KMS-11 (cell line): ENCODE measurements around the gene SMG6.

Experiments
- H2AFZ ChIP-seq: fragments of 200-600 bp; sonication (generic); 2 replicates; pipeline ENCODE4 v1.6.1; 2016; ENCODE audit warnings: antibody characterized with exemption, mixed run types, low read depth
- H3K27ac ChIP-seq: fragments of 200-600 bp; sonication (generic); 2 replicates; pipeline ENCODE4 v1.6.1; 2016; ENCODE audit warnings: mild to moderate bottlenecking, mixed run types
- H3K27me3 ChIP-seq: fragments of 200-600 bp; sonication (generic); 2 replicates; pipeline ENCODE4 v1.6.1; 2017; ENCODE audit warnings: mild to moderate bottlenecking, low read depth, mixed run types, moderate library complexity; ENCODE audit not compliant: insufficient read depth
- H3K36me3 ChIP-seq: fragments of 200-600 bp; sonication (generic); 2 replicates; pipeline ENCODE4 v1.6.1; 2017; ENCODE audit warnings: mild to moderate bottlenecking, mixed run types; ENCODE audit not compliant: insufficient read depth
- H3K4me1 ChIP-seq: fragments of 200-600 bp; sonication (generic); 2 replicates; pipeline ENCODE4 v1.6.1; 2016; ENCODE audit warnings: mild to moderate bottlenecking, low read depth, mixed run types; ENCODE audit not compliant: poor library complexity, severe bottlenecking
- H3K4me2 ChIP-seq: fragments of 200-600 bp; sonication (generic); 2 replicates; pipeline ENCODE4 v1.7.0; 2016; ENCODE audit warnings: mild to moderate bottlenecking, mixed run types
- H3K4me3 ChIP-seq: fragments of 200-600 bp; sonication (generic); IDR thresholded peaks from 2 replicates; pipeline ENCODE4 v1.6.1; 2017; ENCODE audit warnings: low read depth, low read length, mixed read lengths; ENCODE audit not compliant: insufficient read depth
- H3K79me2 ChIP-seq: fragments of 200-600 bp; sonication (generic); 2 replicates; pipeline ENCODE4 v1.6.1; 2016; ENCODE audit warnings: low read depth, mixed run types; ENCODE audit not compliant: insufficient read depth
- H3K9ac ChIP-seq: fragments of 200-600 bp; sonication (generic); 2 replicates; pipeline ENCODE4 v1.6.1; 2016; ENCODE audit warnings: mild to moderate bottlenecking, mixed run types
- H4K20me1 ChIP-seq: fragments of 200-600 bp; sonication (generic); 2 replicates; pipeline ENCODE4 v1.6.1; 2016; ENCODE audit warnings: mild to moderate bottlenecking, mixed run types; ENCODE audit not compliant: insufficient read depth
- CTCF ChIP-seq: fragments of 200-600 bp; sonication (generic); conservative IDR thresholded peaks from 2 replicates; pipeline ENCODE4 v1.6.1; 2017; ENCODE audit warnings: low read depth, mild to moderate bottlenecking, antibody characterized with exemption, low read length, moderate library complexity, mixed read lengths

The SMG6 gene

DNA sequence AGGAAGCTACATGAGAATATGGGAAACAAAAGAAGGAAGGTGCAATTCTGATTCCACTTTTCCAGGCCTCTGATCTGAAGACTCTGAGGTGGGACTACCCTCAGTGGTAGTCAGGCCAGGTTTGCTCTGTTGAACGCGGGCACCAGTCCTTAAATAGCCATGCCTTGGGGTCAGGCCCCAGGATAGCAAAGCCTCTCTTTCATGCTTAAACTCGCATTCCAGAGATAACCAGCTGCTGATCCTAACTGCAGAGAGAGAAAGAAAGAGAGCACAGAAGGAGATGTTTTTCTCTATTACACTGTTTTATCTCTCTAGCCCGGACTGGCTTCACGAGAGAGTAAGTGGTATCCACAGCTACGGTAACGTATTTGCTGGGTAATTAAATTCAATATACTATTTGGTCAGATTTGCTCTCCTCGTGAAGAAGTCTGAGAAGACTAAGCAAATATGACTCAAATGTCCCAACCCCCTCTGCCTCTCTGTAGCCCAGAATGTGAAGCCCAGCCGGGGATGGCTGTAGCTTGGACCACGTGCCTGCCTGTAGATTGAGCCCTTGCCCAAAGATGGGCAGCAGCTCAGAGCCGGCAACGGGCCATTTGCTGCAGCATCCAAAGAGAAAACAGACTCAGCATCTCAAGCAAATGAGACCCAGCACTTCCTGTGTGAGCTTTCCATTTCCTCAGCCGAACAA is 122.2 kb downstream of the SMG6 start:
- no peak overlapping the region for H3K4me3 ChIP-seq
- H3K27me3 ChIP-seq: no peaks in the 10 kb centered on the region
- H2AFZ ChIP-seq: no peak overlapping the region
- H3K27ac ChIP-seq: no peak overlapping the region
- no peaks in the 10 kb centered on the region for H3K79me2 ChIP-seq
- TF ChIP-seq CTCF: no peak
- no peaks in the 10 kb centered on the region for H4K20me1 ChIP-seq
- peaks cover 5% of the 10 kb centered on the region for H3K4me1 ChIP-seq
- H3K4me2 ChIP-seq: no peak overlapping the region
- H3K36me3 ChIP-seq: no peaks in the 10 kb centered on the region
- no peak overlapping the region for H3K9ac ChIP-seq

- Histone ChIP-seq H3K27ac (no peak overlapping the region), H2AFZ (no peak overlapping the region), H3K4me2 (no peak overlapping the region), H3K27me3 (no peaks in the 10 kb centered on the region), H3K36me3 (no peaks in the 10 kb centered on the region), H3K4me1 (peaks cover 5% of the 10 kb centered on the region), H3K9ac (no peak overlapping the region), H4K20me1 (no peaks in the 10 kb centered on the region), H3K4me3 (no peak overlapping the region), H3K79me2 (no peaks in the 10 kb centered on the region)
- TF ChIP-seq CTCF: no peak
Measured at GRCh38 chr17:2180768-2181167, 122.8 kb downstream of the SMG6 start.

GRCh38 chr17:2179615-2180295 is 123.8 kb downstream of the SMG6 start:
- H3K36me3 ChIP-seq: no peaks in the 10 kb centered on the region
- H3K9ac ChIP-seq: no peak overlapping the region
- no peaks in the 10 kb centered on the region for H3K27me3 ChIP-seq
- no peak overlapping the region for H2AFZ ChIP-seq
- no peak overlapping the region for H3K4me3 ChIP-seq
- no peak overlapping the region for H3K27ac ChIP-seq
- no peak overlapping the region for H3K4me2 ChIP-seq
- no peaks in the 10 kb centered on the region for H4K20me1 ChIP-seq
- no peaks in the 10 kb centered on the region for H3K79me2 ChIP-seq
- TF ChIP-seq CTCF: no peak
- peaks cover 5% of the 10 kb centered on the region for H3K4me1 ChIP-seq

DNA sequence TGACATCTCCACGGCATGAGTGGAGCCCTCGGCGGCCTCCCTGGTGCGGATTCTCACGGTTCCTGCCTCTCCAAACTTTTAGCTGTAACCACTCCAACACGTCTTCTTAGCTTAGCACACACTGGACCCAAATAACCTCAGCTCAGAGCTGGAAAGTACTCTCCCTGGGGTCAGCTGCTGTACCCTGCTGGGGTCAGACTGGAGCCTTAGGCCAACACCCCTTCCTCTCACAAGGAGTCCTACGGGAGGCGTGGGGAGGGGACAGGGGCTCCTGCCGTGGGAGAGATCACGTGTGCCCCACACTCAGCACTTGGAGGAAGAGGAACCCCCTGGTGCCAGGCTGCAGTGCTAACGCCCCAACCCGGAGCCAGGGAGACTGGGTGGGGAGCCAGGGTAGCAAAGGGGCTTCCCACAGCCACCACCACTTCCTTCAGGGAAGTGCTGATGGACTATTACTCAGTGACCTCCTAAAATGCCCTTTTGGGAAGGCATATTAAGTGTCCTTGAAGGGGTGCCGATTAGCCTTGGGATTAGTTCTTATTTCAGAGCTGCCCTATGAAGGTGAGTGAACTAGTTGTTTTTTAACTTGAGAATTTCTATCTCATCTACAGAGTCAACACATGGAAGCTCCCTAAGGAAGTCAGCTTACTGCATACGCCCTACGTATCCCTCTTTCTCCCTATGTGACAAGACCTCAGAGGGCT is 124.6 kb downstream of the SMG6 start:
- H3K4me1 ChIP-seq: peaks cover 5% of the 10 kb centered on the region
- H3K27ac ChIP-seq: no peak overlapping the region
- H3K9ac ChIP-seq: no peak overlapping the region

More for the DNA sequence above, 124.6 kb downstream of the SMG6 start:
- H3K4me3 ChIP-seq: no peak overlapping the region
- H2AFZ ChIP-seq: no peak overlapping the region
- no peaks in the 10 kb centered on the region for H4K20me1 ChIP-seq
- no peak for TF ChIP-seq CTCF
- H3K36me3 ChIP-seq: no peaks in the 10 kb centered on the region
- H3K79me2 ChIP-seq: no peaks in the 10 kb centered on the region
- no peak overlapping the region for H3K4me2 ChIP-seq
- no peaks in the 10 kb centered on the region for H3K27me3 ChIP-seq
